Inflammatory macrophage treated with lipopolysaccharide for 1 hour (primary cell): ENCODE measurements around the gene STRBP.
"Not testable (repeated sequence)": the region's sequence is repeated elsewhere in the genome, so short reads cannot be mapped to it uniquely, and the experiment has no call there.

Experiments
- DNase-seq, 2 donors: peaks; one replicate each; pipeline ENCODE4 v3.0.0-alpha.2; 2020 to 2022

Gene STRBP

DNA sequence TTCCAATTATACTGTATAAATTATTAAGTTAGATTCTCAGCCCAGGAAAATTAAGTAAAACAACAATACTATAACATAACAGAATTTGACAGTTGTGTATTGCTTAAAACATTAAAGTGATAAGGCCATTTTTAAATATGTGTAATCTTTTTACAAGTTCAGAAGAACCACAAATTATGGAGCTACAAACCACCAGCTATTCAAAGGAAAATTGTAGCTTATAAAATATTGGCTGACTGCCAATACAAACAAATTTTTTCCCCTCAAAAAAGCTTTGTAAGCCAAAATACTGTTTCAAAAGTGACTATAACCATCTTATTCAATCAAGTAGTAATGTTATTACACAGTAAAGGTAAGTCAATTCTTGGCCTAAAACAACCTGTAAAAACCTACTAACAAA, 21.9 kb downstream of the STRBP start:
- DNase-seq: no peak

DNA sequence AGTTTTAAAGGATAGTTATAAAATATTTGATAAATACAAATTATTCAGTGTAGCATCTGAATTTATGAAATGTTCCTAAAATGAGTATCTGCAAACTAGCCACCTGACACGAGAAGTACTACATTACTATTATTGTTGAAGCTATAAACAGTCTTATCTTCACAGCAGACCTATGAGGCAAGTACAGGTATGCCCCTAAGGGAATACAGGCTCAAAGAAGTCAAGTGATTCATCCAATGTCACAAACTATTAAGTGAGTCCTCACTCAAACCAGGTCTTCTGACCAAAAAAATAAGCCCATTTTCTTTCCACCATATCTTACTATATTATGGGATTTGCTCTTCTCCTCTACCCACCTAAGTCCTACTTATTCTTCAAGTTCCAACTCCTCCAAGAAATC, 28.7 kb downstream of the STRBP start:
- no peak for DNase-seq

GRCh38 chr9:123238365-123238764, 30.0 kb downstream of the STRBP start:
- peak; percentile 3 to 47 for DNase-seq

- no peak for DNase-seq
These were observed 31.2 kb downstream of the STRBP start for GRCh38 chr9:123237220-123237619.

- DNase-seq: no peak
These were observed 32.9 kb downstream of the STRBP start for GRCh38 chr9:123235448-123235847.

DNA sequence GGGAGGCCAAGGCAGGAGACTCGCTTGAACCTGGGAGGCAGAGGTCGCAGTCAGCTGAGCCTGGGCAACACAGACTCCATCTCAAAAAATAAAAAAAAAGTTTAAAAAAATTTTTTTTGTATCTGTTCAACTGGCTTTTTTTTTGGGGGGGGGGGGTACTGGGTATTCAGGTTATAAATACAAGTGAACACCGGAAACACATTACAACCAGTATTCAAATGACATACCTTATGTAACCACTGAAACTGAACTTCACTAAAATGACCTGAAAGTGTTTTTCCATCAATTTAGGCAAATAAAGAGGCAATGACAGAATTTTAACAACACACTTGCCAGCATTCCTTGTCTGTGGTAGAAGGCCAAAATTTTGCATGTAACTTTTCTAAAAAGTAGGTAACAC, 33.5 kb downstream of the STRBP start:
- DNase-seq: no peak

GRCh38 chr9:123232332-123232731, 36.1 kb downstream of the STRBP start:
- no peak for DNase-seq

- DNase-seq: no peak
These were observed 37.0 kb downstream of the STRBP start for GRCh38 chr9:123231421-123231820.

DNA sequence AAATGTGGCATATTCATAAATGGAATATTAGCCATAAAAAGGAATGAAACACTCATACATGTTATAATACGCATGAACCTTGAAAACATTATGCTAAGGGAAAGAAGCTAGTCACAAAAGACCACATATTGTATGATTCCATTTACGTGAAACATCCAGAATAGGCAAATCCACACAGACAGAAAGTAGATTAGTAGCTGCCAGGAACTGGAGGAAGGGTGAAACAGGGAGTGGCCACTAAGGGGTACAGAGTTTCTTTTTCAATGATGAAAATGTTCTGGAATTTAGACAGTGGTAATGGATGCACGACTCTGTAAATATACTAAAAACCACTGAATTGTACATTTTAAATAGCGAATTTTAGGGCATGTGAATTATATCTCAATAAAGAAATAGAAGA, 39.4 kb downstream of the STRBP start:
- DNase-seq: no peak

DNA sequence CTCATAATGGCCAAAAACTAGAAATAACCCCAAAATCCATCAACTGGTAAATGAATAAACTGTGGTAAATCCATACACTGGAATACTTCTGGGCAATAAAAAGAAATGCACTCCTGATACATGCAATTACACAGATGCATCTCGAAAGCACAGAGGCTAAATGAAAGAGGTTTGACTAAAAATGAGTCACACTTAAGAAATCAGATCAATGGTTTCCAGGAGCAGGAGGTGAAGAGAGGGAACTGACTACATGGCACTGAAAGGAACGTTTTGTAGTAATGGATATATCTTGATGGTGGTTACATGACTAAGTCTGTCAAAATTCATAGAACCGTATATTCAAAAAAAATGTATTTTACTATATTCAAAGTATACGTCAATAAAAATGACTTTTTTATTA, 42.4 kb downstream of the STRBP start:
- DNase-seq: no peak

GRCh38 chr9:123225374-123225813, 43.0 kb downstream of the STRBP start:
- peak; percentile 53 to 85 for DNase-seq

- DNase-seq: peak in 1 of 2 donors; percentile 2
These were observed 48.3 kb downstream of the STRBP start for GRCh38 chr9:123220127-123220526.

GRCh38 chr9:123218831-123219230, 49.6 kb downstream of the STRBP start:
- DNase-seq: no peak

DNA sequence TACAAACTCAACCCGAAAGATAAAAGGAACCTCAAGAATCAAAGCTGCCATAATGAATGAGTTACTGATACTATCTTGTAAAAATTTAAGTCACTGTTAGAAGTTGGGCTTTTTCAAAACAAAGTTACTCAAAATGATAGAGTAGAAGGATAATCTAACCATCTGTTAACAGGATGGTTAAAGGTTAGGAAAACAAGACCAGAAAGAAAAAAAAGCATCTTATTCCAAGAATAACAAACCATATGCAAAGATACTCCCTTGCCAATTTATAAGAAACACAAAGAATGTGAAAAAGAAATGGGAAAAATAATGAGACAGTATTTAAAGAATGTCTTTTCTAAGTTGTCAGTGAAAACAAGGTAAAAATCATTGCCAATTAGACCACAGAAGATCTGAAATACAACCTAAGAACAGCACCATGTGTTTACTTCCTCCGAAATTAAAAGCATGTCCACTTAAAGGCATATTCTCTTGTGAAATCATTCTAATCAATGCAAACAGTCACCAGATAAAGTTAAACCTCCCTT, 51.2 kb downstream of the STRBP start:
- no peak for DNase-seq

DNA sequence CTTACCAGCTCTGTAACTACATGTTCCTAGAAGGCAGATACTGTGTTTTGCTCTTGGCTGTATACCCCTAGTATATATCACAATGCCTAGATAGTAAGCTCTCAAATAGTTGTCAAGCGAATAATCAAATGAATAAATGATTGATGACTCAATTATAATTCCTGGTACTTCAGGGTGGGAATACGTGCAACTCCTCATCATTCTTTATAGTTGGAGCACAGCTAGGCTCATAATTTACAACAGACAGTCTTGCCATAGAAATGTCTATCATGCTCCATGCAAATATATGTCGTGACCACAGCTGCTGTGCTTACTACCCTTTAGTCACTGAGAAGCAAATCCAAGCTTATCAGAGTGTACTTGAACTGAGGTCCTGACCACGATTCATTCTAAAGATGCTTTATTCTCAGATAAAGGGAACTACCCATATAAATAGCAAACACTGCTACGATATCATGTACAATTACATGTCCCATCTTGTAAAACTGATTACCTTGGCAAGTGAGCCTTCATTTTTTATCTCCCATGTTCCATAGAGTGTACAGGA, 52.1 kb downstream of the STRBP start:
- no peak for DNase-seq

GRCh38 chr9:123211081-123211480, 57.3 kb downstream of the STRBP start:
- no peak for DNase-seq

DNA sequence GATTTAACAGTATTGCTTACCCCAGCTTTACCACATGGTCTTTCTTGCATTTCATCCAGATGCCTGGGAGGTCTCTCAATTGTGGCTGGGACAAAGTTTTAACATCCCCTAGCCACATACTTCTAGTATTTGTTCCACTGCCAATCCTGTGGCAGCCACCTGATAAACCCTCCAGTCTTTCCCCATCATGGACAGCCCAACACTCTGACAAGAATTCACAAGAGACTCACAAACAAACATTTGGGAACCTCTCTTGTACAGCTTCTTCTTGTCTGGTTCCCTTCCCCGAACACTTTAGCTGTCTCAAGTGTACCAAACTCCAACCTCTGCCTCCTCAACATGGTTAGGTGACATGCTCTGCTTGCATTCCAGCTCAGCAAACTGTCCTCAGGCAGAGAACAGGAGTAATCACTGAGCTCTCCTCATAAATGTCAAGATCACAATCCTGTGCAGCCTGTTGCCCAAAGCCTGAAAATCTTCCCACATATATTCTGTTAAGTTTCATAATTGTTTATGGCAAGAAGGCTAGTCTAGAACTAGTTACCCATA, 59.7 kb downstream of the STRBP start:
- no peak for DNase-seq

DNA sequence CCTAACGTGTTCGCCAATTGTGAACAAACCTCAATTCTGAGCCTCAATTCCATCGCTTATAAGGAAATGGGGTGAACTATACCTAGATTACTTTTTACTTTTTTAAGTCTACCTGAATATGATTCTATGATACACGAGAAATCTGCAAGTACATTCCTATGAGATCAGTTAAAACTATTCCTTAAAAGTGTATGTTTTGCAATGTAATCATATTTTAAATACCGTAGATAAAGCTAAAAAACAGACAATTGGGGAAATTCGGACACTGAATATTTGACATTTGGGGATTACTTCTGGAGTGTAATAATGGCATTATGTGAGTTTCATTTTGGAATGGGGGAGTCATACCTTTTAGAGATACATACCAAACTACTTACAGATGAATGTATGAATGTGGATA, 62.3 kb downstream of the STRBP start:
- no peak for DNase-seq

DNA sequence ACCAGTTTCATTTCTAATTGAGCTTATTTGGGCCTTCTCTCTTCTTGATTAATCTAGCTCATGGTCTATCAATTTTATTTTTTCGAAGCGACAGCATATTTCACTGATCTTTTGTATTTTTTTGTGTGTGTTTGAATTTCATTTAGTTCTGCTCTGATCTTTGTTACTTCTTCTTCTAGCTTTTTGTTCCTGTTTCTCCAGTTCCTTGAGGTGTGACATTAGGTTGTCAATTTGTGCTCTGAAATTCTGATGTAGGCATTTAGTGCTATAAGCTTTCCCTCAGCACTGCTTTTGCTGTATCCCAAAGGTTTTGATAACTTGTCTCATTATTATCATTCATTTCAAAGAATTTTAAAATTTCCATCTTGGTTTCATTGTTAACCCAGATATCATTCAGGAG, 67.3 kb downstream of the STRBP start:
- no peak for DNase-seq

- DNase-seq: not testable (repeated sequence)
These were observed 67.9 kb downstream of the STRBP start for GRCh38 chr9:123200469-123200868.

DNA sequence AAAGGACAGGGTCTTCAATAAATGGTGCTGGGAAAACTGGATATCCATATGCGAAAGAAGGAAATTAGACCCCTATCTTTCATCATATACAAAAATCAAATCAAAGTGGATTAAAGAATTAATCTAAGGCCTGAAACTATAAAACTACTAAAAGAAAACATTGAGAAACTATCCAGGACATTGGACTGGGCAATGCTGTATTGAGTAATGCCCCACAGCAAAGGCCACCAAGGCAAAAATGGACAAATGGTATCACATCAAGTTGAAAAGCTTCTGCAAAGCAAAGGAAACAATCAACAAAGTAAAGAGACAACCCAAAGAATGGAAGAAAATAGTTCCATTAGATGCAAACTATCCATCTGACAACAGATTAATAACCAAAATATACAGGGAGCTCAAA, 72.3 kb downstream of the STRBP start:
- DNase-seq: no peak

DNA sequence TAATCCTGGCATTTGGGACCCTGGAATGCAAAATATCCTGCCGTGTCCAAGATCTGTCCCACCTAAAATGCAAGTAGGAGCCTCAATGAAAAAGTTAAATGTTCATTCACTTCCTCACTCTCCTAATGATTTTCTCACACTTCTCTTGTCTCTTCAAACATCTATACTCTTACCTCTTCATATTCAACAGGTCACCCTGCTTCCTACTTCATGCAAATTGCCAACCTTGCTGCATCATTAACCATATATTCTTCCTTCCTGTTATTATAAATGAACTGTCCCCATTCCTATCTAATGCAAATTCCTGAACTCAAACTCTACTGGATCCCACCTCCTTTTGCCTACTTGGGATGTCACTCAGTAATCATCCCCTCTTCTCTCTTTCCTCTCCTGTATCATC, 74.4 kb downstream of the STRBP start:
- no peak for DNase-seq

DNA sequence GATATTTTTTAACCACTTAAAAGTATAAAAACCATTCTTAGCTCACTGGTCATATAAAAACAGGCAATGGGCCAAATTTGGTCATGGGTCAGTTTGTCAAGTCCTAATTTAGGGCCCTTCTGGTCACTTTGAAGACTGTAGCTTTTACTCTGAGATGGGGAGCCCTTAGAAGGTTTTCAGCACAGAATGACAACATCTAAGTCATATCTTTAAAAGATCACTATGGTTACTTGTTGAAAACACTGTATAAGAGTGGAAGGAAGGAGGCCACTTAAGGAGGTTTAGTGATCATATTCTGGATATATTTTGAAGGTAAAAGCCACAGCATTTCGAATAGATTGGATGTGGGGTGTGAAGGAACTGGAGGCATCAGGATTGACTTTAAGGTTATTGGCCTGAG, 76.7 kb downstream of the STRBP start:
- DNase-seq: no peak

DNA sequence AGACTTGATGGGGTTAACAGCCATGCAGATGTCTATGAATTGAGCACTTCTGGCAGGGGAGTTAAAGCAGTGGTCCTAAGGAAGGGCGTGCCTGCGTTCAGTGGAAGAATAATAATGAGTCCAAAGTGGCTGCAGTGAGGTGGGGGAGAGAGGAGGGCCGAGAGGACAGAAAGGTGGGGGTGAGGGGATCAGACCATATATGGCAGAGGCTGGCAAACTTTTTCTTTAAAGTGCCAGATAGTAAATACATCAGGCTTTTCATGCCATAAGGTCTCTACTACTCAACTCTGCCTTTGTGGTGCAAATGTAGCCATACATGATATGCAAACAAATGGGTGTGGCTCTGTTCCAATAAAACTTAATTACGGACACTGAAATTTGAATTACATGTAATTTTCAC, 77.1 kb downstream of the STRBP start:
- no peak for DNase-seq

DNA sequence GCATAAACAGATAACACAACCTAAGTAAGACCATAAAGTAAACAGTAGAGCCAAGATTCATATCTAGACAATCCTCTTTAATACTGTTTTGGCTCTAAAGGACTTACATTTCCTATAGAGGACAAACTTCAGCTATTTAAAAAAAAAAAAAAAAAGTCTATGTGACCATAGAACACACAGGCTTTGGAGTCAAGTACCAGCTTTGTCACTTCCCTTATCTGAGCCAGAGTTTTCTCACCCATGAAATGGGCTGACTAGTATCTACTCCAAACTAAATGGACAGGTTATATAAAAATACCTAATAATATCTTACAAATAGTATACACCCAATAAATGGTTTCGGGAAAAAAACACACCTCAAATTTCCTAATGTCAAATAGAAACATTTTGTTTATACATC, 81.3 kb downstream of the STRBP start:
- no peak for DNase-seq
